ENCODE results near the gene WNK1. TPM values are rescaled to one million over a fixed set of nuclear protein-coding genes. Genes with fewer than 3 reads are reported as not detected.
A peak's percentile ranks its signal among the peaks of the same experiment; 100 is the strongest.

The WNK1 gene
- total RNA-seq, 4 donors from 2014 or later, result 168 to 223 (median 204) TPM

DNA sequence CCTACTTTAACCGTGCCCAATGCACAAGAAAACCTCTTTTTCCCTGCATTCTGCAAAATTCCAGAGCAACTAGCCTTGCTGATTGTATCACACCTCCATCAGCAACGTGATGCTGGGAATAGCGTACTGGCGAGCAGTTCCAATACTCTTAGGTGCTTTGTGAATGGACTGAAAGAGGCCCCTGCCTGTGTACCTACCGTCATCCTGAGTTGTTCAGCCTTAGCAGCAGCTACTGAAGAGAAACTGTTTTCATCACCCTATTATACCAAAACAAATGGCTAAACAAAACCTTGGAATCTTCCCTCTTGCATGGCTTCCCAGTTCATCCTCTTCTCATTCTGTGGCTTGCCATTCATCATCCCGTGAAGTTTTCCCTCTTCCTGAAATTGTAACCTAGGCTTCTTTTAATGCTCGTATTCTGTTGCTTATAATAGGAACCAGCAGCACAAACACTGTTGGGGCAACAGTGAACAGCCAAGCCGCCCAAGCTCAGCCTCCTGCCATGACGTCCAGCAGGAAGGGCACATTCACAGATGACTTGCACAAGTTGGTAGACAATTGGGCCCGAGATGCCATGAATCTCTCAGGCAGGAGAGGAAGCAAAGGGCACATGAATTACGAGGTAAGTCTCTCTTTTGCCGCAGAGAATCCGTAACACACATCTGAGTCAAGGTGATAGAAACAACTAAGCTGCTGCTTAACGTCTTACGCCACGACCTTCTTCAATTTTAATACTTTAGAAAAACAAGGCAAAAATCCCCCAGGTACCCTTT lies 155.2 kb downstream of the WNK1 start:
- Histone ChIP-seq H3K4me1 (no peaks in the 10 kb centered on the region), H3K27ac (no peak overlapping the region), H3K9me3 (no peaks in the 10 kb centered on the region), H3K36me3 (peaks cover 0 to 94% of the 10 kb centered on the region in 2 donors), H3K27me3 (no peaks in the 10 kb centered on the region), H3K4me3 (no peak overlapping the region)
- intact Hi-C loops (cut with DNase I; ENCODE audit: low total_unique reads), result no loop called here
- TF ChIP-seq, protein P1, sequence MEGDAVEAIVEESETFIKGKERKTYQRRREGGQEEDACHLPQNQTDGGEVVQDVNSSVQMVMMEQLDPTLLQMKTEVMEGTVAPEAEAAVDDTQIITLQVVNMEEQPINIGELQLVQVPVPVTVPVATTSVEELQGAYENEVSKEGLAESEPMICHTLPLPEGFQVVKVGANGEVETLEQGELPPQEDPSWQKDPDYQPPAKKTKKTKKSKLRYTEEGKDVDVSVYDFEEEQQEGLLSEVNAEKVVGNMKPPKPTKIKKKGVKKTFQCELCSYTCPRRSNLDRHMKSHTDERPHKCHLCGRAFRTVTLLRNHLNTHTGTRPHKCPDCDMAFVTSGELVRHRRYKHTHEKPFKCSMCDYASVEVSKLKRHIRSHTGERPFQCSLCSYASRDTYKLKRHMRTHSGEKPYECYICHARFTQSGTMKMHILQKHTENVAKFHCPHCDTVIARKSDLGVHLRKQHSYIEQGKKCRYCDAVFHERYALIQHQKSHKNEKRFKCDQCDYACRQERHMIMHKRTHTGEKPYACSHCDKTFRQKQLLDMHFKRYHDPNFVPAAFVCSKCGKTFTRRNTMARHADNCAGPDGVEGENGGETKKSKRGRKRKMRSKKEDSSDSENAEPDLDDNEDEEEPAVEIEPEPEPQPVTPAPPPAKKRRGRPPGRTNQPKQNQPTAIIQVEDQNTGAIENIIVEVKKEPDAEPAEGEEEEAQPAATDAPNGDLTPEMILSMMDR (IDR thresholded peaks at IDR 0.05 in 4 of 5, conservative IDR thresholded peaks at IDR 0.05 in 1 of 5), result no peak
- no peak for TF ChIP-seq POLR2A (IDR thresholded peaks at IDR 0.05)
- ATAC-seq, result no peak
- DNase-seq, result no peak
- in situ Hi-C loops (cut with MboI; ENCODE audit: low sequenced_read_pairs in 4 of 4), result no loop called here

- Histone ChIP-seq H3K36me3 (peaks cover 0 to 93% of the 10 kb centered on the region in 2 donors), H3K27me3 (no peaks in the 10 kb centered on the region), H3K4me1 (peaks cover 0 to 3% of the 10 kb centered on the region in 2 donors), H3K4me3 (no peak overlapping the region), H3K9me3 (no peaks in the 10 kb centered on the region), H3K27ac (no peak overlapping the region)
- intact Hi-C loops (cut with DNase I; ENCODE audit: low total_unique reads) (no loop called here), in situ Hi-C loops (cut with MboI; ENCODE audit: low sequenced_read_pairs in 4 of 4) (no loop called here)
- ATAC-seq (no peak), DNase-seq (no peak)
- TF ChIP-seq, protein P1 (IDR thresholded peaks at IDR 0.05 in 4 of 5, conservative IDR thresholded peaks at IDR 0.05 in 1 of 5), result no peak
- no peak for TF ChIP-seq POLR2A (IDR thresholded peaks at IDR 0.05)
Measured at GRCh38 chr12:909861-910260, 157.5 kb downstream of the WNK1 start.

- H3K4me1 ChIP-seq, result peaks cover 0 to 3% of the 10 kb centered on the region in 2 donors
- peak overlapping the region in 2 of 4 donors; percentile 4 to 21 for H3K27ac ChIP-seq
- H3K9me3 ChIP-seq, result no peaks in the 10 kb centered on the region
- H3K27me3 ChIP-seq, result no peaks in the 10 kb centered on the region
- ATAC-seq (no peak), DNase-seq (no peak)
- no peak for TF ChIP-seq POLR2A (IDR thresholded peaks at IDR 0.05)
- TF ChIP-seq, protein P1 (IDR thresholded peaks at IDR 0.05 in 4 of 5, conservative IDR thresholded peaks at IDR 0.05 in 1 of 5), result no peak
- in situ Hi-C loops (cut with MboI; ENCODE audit: low sequenced_read_pairs in 4 of 4), result no loop called here
- intact Hi-C loops (cut with DNase I; ENCODE audit: low total_unique reads), result no loop called here
- H3K4me3 ChIP-seq, result no peak overlapping the region
- peaks cover 0 to 92% of the 10 kb centered on the region in 2 donors for H3K36me3 ChIP-seq
Measured at GRCh38 chr12:910416-910815, 158.0 kb downstream of the WNK1 start.

DNA sequence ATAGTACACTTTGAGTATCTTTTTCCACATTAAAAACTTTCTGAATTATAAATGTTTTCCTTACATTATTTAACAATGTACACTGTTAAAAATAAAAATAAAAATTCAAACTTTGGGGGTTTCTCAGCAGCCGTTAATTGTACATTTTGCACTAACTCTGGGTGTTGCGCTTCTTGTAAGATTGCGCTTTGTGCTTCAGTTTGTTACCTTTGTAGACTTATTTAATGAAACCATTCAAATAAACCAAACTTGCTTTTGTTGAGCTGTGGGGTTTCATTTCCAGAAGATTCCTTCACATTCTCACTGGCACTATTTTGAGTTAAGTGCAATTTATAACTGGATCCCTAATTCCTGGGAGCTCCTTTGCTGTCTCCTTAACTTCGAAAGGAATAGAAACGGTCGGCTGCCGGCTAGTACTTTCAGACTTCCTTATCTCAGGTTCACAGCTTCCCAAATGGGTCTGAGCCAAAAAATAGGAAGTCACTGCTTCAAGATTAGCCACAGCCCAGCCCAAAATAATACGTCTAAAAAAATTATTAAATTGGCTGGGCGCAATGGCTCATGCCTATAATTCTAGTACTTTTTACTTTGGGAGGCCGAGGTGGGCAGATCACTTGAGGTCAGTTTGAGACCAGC lies 158.9 kb downstream of the WNK1 start:
- Histone ChIP-seq H3K36me3 (peaks cover 0 to 92% of the 10 kb centered on the region in 2 donors), H3K27me3 (no peaks in the 10 kb centered on the region), H3K4me1 (peaks cover 0 to 3% of the 10 kb centered on the region in 2 donors), H3K4me3 (no peak overlapping the region), H3K9me3 (no peaks in the 10 kb centered on the region), H3K27ac (peak overlapping the region in 3 of 4 donors; percentile 5 to 36 (median 21))
- DNase-seq, result no peak
- no peak for TF ChIP-seq POLR2A (IDR thresholded peaks at IDR 0.05)
- TF ChIP-seq, protein P1 (IDR thresholded peaks at IDR 0.05 in 4 of 5, conservative IDR thresholded peaks at IDR 0.05 in 1 of 5), result no peak
- intact Hi-C loops (cut with DNase I; ENCODE audit: low total_unique reads) (no loop called here), in situ Hi-C loops (cut with MboI; ENCODE audit: low sequenced_read_pairs in 4 of 4) (no loop called here)
- no peak for ATAC-seq

Data from gastrocnemius medialis (tissue), 4 donors.